Vagina (tissue), 2 donors: ENCODE data around the gene MYCN.

Source experiments
- CTCF ChIP-seq, 3 experiments: fragments of 450-650 bp in 2 of 3; fragments of 200-600 bp in 1 of 3; sonication (generic) in 1 of 3; IDR thresholded peaks; one replicate each; pipeline ENCODE4 v1.5.1; 2017 to 2019; ENCODE audit warnings: antibody characterized with exemption in 3 of 3, mild to moderate bottlenecking in 2 of 3, moderate library complexity in 2 of 3
- POLR2A ChIP-seq, 2 donors: fragments of 450-650 bp; IDR thresholded peaks; one replicate each; pipeline ENCODE4 v1.6.1; 2017; ENCODE audit warnings: antibody characterized with exemption in 2 of 2, mild to moderate bottlenecking in 2 of 2, moderate library complexity in 2 of 2
- POLR2AphosphoS5 ChIP-seq, 2 donors: sonication (generic); formaldehyde crosslinking; IDR thresholded peaks; one replicate each; pipeline ENCODE4 v1.9.0; 2017; ENCODE audit warnings: antibody characterized with exemption in 2 of 2, mild to moderate bottlenecking in 2 of 2, low read depth in 1 of 2; ENCODE audit not compliant: insufficient read depth in 1 of 2

GRCh38 chr2:15918761-15919356 lies 21.5 kb upstream of the MYCN start:
- TF ChIP-seq CTCF (IDR thresholded peaks at IDR 0.05), result no peak
- TF ChIP-seq POLR2AphosphoS5 (IDR thresholded peaks at IDR 0.05; ENCODE audit: insufficient read depth in 1 of 2, low read depth in 1 of 2), result no peak
- TF ChIP-seq POLR2A (IDR thresholded peaks at IDR 0.05), result no peak
